HG03565 (cell line): ENCODE results near the gene SCN8A.

ENCODE experiments used
- ATAC-seq: cut with Tn5 transposase; IDR thresholded peaks from one replicate; pipeline ENCODE4 v1.9.1; 2021; ENCODE audit warnings: mild to moderate bottlenecking, moderate library complexity; ENCODE audit not compliant: unreplicated experiment

Gene SCN8A

DNA sequence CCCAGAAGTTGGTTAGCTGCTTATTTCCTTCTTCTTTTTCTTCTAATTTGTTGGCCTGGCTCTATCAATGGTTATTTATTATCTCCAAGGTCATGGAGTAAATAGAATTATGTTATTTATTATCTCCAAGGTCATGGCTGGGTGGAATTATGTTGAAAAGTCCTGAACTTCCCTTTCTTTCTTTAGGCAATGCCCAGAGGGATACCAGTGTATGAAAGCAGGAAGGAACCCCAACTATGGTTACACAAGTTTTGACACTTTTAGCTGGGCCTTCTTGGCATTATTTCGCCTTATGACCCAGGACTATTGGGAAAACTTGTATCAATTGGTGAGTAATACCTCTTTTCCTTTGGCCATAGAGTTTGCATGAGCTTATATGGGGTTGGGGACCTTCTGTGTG lies 111.6 kb downstream of the SCN8A start:
- no peak for ATAC-seq

DNA sequence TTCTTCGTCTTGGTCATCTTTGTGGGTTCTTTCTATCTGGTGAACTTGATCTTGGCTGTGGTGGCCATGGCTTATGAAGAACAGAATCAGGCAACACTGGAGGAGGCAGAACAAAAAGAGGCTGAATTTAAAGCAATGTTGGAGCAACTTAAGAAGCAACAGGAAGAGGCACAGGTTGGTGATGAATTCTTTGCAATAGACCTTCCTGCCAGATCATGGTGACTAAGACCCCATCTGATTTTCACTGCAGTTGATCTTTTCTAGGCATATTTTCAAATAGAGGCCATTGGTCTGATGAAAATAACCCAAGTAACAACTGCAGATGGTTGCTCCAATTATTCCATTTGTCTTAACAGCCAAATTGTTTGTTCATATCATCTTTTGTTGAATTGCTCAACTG lies 114.4 kb downstream of the SCN8A start:
- ATAC-seq, result no peak

DNA sequence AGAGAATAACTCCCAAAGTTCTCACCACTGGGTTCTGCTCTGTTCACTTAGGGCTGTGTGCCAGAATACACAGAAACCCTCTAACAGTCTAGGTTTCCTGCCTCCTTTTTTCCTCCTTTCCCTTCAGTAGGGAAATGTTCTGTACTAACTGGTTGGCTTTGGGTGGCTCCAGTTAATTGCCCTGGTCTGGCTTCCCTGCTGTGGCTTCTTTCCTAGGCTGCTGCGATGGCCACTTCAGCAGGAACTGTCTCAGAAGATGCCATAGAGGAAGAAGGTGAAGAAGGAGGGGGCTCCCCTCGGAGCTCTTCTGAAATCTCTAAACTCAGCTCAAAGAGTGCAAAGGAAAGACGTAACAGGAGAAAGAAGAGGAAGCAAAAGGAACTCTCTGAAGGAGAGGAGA lies 115.2 kb downstream of the SCN8A start:
- no peak for ATAC-seq

DNA sequence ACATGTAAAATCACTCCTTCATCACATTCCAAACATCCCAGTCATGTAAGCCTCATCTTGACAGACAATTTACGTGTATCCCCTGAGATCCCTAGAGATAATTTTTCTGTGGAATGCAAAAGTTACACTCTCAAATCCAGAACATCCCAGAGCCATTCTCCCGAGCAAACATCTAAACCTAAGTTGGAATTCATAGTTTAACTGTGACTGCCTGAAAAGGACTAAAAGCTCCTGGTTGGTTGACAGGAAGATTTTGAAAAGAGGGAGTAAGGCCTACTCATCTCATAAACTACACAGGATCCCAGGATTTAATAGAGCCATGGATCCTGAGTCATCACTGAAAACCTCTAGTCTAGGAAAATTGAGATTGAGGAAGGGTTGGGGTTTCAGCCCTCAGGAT lies 123.6 kb downstream of the SCN8A start:
- no peak for ATAC-seq

DNA sequence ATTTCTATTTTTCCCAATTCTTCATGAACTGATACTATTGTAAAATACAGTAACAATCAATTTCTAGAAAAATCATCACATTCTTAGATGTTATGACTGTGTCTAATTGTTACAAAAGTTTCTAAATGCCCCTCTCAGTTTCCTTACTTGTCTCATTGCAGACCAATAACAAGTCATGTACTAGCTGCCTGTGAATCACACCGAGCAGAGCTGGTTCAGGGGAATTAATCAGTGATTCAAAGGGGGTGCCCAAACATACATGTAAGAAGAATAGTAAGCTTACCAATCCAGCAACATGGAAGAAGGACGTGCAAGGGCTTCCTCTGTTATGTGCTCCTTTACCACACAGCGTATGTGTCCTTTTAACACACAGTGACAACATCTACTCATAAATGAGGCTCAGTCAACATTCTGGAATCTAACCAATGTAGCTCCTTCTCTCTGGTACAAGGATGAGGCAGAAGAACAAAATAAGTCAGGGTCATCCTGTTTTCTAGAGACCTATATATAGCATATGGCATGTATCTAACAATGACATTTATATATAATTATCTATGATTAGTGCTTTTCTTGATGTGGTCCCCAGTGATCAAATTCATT lies 126.4 kb downstream of the SCN8A start:
- ATAC-seq, result no peak

DNA sequence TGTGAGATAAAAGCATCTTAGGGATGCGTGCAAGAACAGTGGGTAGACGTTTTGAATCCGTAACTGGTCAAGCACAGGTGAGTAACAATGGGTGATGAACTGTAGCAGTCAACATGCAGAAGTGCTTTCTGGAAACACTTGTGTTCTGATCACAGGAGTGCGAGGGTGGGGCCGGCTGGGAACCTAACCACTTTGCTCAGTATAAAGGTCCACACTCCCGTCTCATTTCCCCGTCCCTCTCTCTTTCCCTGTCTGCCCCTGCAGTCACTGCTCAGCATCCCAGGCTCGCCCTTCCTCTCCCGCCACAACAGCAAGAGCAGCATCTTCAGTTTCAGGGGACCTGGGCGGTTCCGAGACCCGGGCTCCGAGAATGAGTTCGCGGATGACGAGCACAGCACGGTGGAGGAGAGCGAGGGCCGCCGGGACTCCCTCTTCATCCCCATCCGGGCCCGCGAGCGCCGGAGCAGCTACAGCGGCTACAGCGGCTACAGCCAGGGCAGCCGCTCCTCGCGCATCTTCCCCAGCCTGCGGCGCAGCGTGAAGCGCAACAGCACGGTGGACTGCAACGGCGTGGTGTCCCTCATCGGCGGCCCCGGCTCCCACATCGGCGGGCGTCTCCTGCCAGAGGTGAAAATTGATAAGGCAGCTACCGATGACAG lies 130.4 kb downstream of the SCN8A start:
- ATAC-seq, result no peak

DNA sequence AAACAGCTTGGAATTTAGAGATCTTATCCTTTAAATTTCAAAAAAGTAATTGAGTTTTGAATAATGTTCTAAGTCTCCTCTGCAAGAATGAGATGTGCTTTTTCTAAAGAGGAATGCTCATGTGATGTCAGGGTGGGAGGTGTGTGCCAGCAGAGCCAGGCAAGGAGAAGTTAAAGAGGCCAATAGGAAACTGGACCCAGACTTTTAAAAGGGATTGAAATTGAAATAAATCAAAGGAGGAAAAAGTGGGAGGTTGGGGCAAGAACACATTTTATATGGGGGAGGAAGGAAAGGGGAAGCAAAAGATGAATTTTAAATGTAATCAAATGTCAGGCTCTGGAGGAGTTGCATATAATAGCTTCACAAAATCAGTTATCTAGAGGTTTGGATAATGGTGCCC lies 131.4 kb downstream of the SCN8A start:
- no peak for ATAC-seq

DNA sequence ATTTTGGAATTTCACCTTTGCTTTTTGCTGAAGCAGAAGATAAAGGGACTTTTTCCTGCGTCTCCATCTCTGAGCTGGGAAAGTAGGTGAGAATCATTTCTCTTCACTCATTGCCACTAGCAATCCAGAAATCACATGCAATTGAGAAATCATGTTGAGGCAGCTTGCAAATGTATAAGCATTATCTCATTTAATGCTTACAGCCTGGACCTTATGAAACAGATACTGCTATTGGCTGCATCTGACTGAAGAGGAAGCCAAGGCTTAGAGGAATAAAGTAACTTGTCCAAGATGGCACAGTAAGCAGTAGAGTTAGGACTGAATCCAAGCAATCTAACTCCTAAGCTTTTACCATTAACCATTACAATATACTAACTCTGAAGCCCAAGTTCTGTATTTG lies 135.1 kb downstream of the SCN8A start:
- ATAC-seq, result no peak

DNA sequence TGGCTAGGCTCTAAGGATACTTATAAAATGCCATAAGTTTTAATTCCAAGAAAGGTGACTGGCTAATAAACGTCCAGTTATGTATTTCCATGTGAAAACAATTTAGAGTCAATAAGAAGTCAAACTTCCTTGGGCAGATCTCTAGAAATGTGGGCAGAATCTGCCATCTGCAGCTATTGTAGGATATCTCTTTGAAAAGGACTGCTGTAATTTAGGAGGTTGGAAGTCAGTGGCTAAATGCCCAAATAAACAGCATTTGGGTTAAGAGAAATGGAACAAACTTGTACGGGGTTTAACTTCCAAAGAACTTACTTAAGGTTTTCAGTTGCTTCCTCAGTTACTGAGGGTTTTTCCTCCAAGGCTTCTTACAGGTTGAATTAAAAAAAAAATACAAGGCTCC lies 135.9 kb downstream of the SCN8A start:
- ATAC-seq, result no peak

DNA sequence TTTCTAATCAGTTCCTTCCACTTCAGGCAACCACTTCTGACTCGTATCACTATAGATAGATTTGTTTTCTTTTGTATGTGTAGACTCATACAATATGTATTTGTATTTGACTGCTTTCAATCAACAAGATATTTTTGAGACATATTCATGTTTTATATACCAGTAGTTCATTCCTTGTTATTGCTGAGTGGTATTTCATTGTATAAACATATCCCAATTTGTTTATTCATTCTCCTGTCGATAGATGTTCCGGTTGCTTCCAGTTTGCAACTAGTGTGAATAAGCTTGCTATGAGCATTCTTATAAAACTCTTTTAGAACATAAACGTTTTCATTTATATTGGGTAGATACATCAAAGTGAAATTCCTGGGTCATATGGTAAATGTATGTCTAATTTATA lies 138.3 kb downstream of the SCN8A start:
- no peak for ATAC-seq

DNA sequence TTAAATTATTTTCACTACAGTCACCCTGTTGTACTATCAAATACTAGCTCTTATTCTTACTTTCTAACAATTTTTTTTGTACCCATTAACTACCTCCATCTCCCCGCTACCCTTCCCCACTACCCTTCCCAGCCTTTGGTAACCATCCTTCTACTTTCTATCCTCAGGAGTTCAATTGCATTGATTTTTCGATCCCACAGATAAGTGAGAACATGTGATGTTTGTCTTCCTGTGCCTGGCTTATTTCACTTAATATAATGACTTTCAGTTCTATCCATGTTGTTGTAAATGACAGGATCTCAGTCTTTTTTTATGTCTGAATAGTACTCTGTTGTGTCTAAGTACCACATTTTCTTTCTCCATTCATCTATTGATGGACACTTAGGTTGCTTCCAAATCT lies 139.7 kb downstream of the SCN8A start:
- no peak for ATAC-seq

DNA sequence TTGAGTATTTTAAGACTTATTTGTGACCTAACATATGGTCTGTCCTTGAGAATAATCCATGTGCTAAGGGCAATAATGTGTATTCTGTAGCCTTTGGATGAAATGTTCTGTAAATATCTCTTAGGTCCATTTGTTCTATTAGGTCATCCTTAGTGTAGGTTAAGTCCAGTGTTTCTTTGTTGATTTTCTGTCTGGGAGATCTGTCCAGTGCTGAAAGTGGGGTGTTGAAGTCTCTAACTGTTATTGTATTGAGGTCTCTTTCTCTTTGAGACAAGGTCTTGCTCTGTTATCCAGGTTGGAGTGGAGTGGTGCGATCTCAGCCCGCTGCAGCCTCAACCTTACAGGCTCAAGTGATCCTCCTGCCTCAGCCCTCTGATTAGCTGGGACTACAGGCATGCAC lies 149.5 kb downstream of the SCN8A start:
- no peak for ATAC-seq

DNA sequence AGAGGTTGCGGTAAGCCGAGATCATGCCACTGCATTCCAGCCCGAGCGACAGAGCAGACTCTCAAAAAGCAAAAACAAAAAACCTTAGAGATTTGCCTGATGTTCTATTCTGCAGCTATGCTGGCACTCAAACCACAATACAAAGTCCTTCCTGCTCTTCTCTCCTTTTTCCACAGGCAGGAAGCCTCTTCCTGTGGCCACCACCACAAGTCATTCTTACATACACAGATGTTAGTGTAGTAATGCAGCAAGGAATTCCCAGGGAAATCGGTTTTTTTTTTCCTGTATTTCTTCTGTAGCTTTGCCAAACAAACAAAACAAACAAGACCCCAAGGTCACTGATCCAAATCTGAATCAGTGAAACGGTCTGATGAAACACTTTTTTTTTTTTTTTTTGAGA lies 153.2 kb downstream of the SCN8A start:
- no peak for ATAC-seq

DNA sequence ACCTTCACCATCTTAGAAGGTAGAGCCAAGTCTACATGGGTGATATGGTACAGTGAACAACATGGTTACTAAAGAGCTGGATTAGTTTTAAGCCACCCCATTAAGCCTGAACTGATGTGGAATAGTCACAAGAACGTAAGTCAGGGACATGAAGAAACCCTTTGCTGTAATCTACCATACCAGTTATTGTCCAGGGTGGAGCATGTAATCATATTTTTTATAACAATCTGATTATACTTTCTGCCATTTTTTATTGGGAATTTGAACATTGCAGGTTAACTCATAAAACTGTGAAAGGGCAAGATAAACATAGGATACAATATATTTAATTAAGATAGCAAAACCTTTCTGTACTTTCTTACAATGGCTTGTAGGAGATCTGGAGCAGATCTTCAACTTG lies 153.9 kb downstream of the SCN8A start:
- no peak for ATAC-seq

DNA sequence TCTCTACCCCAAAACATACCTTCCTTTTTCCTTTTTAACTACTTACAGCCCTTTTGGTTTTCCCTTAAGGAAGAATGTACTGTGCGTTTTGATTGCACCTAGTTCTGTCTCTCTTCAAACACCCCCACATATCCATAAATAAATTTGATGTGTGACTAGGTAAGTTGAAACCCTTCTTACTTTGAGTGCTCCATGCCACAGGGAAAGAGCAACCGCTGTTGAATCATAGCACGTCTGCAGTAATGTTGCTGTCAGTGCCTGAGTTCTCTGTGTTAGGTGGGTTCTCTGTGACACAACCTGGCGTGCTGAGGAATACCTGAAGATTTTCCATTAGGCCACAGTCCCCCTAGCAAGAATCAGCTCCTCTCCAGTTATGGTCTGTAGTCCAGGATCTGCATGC lies 155.4 kb downstream of the SCN8A start:
- ATAC-seq, result no peak

DNA sequence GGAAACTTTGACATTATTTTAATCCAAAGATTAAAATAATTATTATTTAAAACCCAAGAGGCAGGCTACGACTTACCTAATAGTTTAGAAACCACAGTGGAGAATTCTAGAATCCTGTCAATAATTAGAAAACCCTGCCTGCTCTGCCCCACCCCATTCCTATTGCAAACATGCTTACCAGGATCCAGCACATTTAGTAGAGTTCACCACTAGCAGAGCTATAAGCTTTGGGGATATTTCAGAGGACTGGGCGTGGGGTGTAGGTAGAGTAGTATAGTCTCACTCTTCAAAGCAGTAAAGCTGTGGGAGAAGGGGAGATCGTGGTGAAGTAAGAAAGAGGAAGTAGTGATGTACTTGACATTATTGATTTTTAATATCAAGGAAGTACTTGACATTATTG lies 157.2 kb downstream of the SCN8A start:
- no peak for ATAC-seq

DNA sequence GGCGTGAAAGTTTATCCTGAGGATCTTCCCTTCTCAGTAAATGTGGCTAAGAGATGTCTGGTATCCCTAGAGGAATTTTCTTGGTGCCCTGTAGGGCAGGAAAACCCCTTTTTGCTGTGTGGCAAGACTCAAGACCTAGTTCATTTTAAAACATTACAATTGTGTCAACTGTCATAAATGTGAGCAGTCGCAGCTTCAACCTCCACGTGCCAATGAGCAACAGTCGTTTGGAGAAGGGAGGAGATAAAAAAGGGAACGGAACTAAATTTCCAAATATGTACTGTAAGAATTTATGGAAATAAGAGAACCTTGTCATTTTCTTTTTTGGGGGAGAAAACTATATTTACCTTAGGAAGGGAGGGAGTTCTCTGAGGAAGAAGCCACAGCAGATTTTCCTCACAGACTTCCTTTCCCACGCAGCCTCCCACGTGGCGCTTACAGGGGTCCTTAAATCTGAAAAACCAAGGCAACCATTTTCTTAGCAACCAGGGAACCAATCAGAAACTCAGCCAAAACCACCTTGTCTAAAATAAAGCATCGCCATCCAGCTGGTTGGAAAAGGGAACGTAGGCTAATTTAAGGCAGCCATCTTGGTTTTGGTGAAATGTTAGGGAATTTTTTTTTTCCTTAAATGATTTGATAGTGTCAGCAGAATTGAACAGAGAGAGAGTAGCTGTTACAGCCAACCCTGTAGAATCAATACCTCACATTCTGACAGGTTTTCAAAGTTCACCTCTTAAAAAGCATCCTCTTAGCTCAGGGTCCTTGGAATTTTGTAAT lies 158.4 kb downstream of the SCN8A start:
- no peak for ATAC-seq

DNA sequence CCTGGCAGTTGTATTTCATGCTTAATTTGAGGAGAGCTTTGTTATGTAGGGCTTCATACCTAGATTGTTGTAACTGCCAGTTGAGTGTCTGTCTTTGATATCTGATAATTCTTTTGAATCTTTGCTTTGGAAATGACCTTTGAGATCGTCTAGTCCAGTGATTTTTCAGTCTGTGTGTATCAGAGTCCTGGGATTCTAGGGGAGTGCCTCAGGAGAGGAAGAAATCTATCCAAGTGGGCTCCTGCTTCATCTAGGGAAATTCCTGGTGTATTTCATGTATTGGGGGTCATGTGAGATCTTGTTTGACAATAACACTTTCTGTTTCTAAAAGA lies 158.9 kb downstream of the SCN8A start:
- ATAC-seq, result no peak

DNA sequence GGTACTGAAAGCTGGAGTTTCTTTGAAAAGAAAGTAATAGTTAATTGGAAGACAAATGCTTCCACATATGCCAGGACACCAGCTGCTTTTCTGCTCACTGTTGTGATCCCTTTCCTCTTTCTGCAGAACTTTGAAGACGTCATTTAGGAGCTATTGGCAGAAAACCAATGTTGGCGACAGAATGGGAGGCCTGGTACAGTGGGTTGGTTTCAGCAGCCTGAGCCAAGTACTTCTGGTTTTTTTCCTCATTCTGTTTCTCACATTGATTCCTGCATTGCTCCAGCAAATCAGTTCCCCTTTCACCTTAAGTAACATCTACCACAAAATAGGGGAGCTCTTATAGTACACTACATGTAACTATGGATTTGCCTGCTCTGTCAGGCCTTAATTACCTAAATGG lies 160.6 kb downstream of the SCN8A start:
- no peak for ATAC-seq

DNA sequence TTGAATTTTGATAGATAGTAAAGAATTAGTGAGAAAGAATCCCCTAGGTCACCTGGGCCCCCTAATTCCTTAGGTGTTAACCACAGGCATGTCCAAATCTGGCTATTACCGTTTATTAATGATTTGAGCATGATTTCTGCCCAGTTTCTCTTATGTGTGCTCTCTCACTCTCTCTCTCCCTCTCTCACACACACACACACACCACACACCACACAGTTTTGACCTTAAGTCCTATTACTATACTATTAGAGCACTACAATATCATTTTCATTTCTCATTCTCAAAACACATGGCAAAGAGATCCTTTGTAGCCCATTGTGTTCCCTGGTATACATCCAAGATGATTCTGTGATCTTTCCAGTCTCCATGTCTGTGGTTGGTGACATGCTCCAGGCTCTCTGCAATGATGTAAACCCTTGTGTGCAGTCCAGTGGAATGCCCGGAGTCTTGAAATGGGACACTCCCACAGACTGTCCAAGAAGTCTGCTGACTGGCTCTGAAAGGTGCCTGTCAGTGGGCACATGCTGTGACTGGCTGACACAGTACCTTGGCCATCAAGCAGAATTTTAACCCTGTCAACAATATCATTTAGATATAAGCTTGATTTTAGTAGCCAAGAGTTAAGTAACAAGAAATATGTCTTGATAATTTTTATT lies 161.3 kb downstream of the SCN8A start:
- ATAC-seq, result no peak

DNA sequence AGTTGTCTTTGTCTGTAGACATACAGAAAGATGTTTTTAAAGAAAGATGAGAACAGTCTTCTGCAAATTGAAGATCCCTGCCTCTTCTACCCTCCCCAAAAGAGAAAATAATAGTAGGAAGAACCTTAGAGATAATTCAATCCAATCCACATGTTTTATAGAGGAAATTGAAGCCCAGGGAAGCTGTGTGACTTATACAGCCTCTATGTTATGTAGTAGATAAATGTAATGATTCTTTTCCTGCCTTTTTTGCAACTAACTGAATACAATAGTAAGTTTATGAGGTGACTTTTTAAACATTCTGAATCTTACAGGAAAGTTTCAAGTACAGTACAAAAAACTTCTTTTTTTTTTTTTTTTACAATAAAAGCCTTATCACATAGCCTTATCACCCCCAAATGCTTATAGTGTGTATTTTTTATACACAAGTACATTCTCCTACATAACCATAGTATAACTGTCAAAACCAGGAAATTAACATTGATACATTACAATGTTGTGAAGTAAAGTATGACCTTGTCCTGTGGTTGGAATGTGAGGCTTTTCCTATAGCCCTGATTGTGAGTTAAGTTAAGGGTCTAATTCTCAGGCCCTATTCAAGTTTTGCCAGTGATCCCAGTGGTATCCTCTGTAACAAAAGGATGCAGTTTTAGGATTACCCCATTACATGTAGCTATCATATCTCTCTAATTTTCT lies 163.1 kb downstream of the SCN8A start:
- no peak for ATAC-seq
